Measurements from ENCODE around the gene POLR3A. TPM values are rescaled to one million over a fixed set of nuclear protein-coding genes. Genes with fewer than 3 reads are reported as not detected.
"Not testable (repeated sequence)": the region's sequence is repeated elsewhere in the genome, so short reads cannot be mapped to it uniquely, and the experiment has no call there.

POLR3A gene
- total RNA-seq, 4 donors from 2014 or later = 8.3 to 13.5 (median 12.0) TPM

- H3K4me1 ChIP-seq = peaks cover 0 to 11% (median 0%) of the 10 kb centered on the region in 3 donors
- DNase-seq = no peak
- no peak overlapping the region for H3K4me3 ChIP-seq
- H3K36me3 ChIP-seq = no peaks in the 10 kb centered on the region
- peaks cover 0 to 3% (median 0%) of the 10 kb centered on the region in 4 donors for H3K27me3 ChIP-seq
- WGBS, 2 donors = 64 to 69% methylated on average over 1 to 2 of the region's 2 CpGs
- intact Hi-C loops (cut with DNase I) = no loop called here
- no peak overlapping the region for H3K27ac ChIP-seq
- no peaks in the 10 kb centered on the region for H3K9me3 ChIP-seq
- no peak for TF ChIP-seq CTCF (IDR thresholded peaks at IDR 0.05)
- TF ChIP-seq POLR2A (IDR thresholded peaks at IDR 0.05) = no peak
Observed at GRCh38 chr10:78065611-78066010, 36.3 kb upstream of the POLR3A start.

GRCh38 chr10:78064919-78065318, 35.6 kb upstream of the POLR3A start:
- DNase-seq; H3K4me3 ChIP-seq; H3K9me3 ChIP-seq; H3K27me3 ChIP-seq; intact Hi-C loops (cut with DNase I); H3K36me3 ChIP-seq; H3K27ac ChIP-seq: not testable (repeated sequence)
- 86% methylated on average over 1 of the region's 2 CpGs; no CpG with 5 or more reads in 1 of the 2 donors for WGBS, 2 donors
- H3K4me1 ChIP-seq = peaks cover 0 to 11% (median 0%) of the 10 kb centered on the region in 3 donors

GRCh38 chr10:78063236-78063635, 33.9 kb upstream of the POLR3A start:
- no peak for DNase-seq
- Histone ChIP-seq H3K36me3 (no peaks in the 10 kb centered on the region), H3K9me3 (no peaks in the 10 kb centered on the region), H3K27ac (no peak overlapping the region), H3K4me1 (peaks cover 0 to 11% (median 0%) of the 10 kb centered on the region in 3 donors), H3K27me3 (peaks cover 0 to 3% (median 0%) of the 10 kb centered on the region in 4 donors), H3K4me3 (no peak overlapping the region)
- TF ChIP-seq POLR2A (IDR thresholded peaks at IDR 0.05) (no peak), CTCF (IDR thresholded peaks at IDR 0.05) (no peak)
- 64 to 93% methylated on average over 2 of the region's 2 CpGs for WGBS, 2 donors
- intact Hi-C loops (cut with DNase I) = no loop called here

- 71 to 75% methylated on average over 5 of the region's 5 CpGs for WGBS, 2 donors
- intact Hi-C loops (cut with DNase I) = no loop called here
- no peaks in the 10 kb centered on the region for H3K36me3 ChIP-seq
- no peaks in the 10 kb centered on the region for H3K27me3 ChIP-seq
- TF ChIP-seq CTCF (IDR thresholded peaks at IDR 0.05) = no peak
- no peak for TF ChIP-seq POLR2A (IDR thresholded peaks at IDR 0.05)
- H3K4me1 ChIP-seq = peaks cover 0 to 11% (median 0%) of the 10 kb centered on the region in 3 donors
- DNase-seq = no peak
- no peaks in the 10 kb centered on the region for H3K9me3 ChIP-seq
- H3K4me3 ChIP-seq = no peak overlapping the region
- H3K27ac ChIP-seq = no peak overlapping the region
Observed at GRCh38 chr10:78062296-78062695, 33.0 kb upstream of the POLR3A start.

GRCh38 chr10:78059906-78060702, 30.8 kb upstream of the POLR3A start:
- Histone ChIP-seq H3K36me3 (no peaks in the 10 kb centered on the region), H3K27ac (no peak overlapping the region), H3K4me3 (no peak overlapping the region), H3K9me3 (no peaks in the 10 kb centered on the region), H3K4me1 (no peaks in the 10 kb centered on the region), H3K27me3 (no peaks in the 10 kb centered on the region)
- DNase-seq = no peak
- WGBS, 2 donors = 75 to 78% methylated on average over 9 to 10 of the region's 12 CpGs
- intact Hi-C loops (cut with DNase I) = no loop called here
- no peak for TF ChIP-seq CTCF (IDR thresholded peaks at IDR 0.05)
- no peak for TF ChIP-seq POLR2A (IDR thresholded peaks at IDR 0.05)

Measured in esophagus squamous epithelium (tissue), 5 donors.